H9 (cell line): Measurements from ENCODE around the gene TBX21. TPM values are rescaled to one million over a fixed set of nuclear protein-coding genes. Genes with fewer than 3 reads are reported as not detected.

Source experiments
- DNase-seq: peaks from one replicate; pipeline ENCODE4 v3.0.0-alpha.2; 2017
- H2AFZ ChIP-seq: one replicate; pipeline ENCODE4 v1.6.1; 2013; ENCODE audit warnings: mild to moderate bottlenecking, low read length, control low read depth, moderate library complexity
- H2AK5ac ChIP-seq: 2 replicates; pipeline ENCODE4 v1.6.1; 2013; ENCODE audit warnings: low read length, control low read depth, mixed read lengths; ENCODE audit not compliant: insufficient read length
- H2BK120ac ChIP-seq: one replicate; pipeline ENCODE4 v1.6.1; 2013; ENCODE audit warnings: low read depth, mild to moderate bottlenecking, low read length, control low read depth, inconsistent platforms; ENCODE audit not compliant: poor library complexity, severe bottlenecking
- H2BK12ac ChIP-seq: 2 replicates; pipeline ENCODE4 v1.6.1; 2013; ENCODE audit warnings: low read length, control low read depth, mixed read lengths, low read depth; ENCODE audit not compliant: insufficient read length
- H2BK15ac ChIP-seq: 2 replicates; pipeline ENCODE4 v1.6.1; 2013; ENCODE audit warnings: low read depth, low read length, control low read depth
- H2BK20ac ChIP-seq: one replicate; pipeline ENCODE4 v1.6.1; 2013; ENCODE audit warnings: low read depth, mild to moderate bottlenecking, low read length, control low read depth, inconsistent platforms; ENCODE audit not compliant: poor library complexity, severe bottlenecking
- H2BK5ac ChIP-seq: 2 replicates; pipeline ENCODE4 v1.6.1; 2013; ENCODE audit warnings: low read length, control low read depth, mixed read lengths; ENCODE audit not compliant: insufficient read length
- H3K14ac ChIP-seq: 2 replicates; pipeline ENCODE4 v1.6.1; 2013; ENCODE audit warnings: low read length, control low read depth; ENCODE audit not compliant: insufficient read depth
- H3K18ac ChIP-seq: 2 replicates; pipeline ENCODE4 v1.6.1; 2013; ENCODE audit warnings: low read depth, mild to moderate bottlenecking, mixed read lengths, low read length, control low read depth; ENCODE audit not compliant: insufficient read length
- H3K23ac ChIP-seq: 2 replicates; pipeline ENCODE4 v1.6.1; 2013; ENCODE audit warnings: low read length, control low read depth, mixed read lengths, low read depth; ENCODE audit not compliant: insufficient read length
- H3K23me2 ChIP-seq: 2 replicates; pipeline ENCODE4 v1.6.1; 2013; ENCODE audit warnings: low read depth, mild to moderate bottlenecking, mixed read lengths, low read length, control low read depth; ENCODE audit not compliant: insufficient read length, poor library complexity, severe bottlenecking
- H3K27ac ChIP-seq: 2 replicates; pipeline ENCODE4 v1.5.1; 2013; ENCODE audit warnings: low read length, control low read depth, mixed read lengths, low read depth; ENCODE audit not compliant: insufficient read length
- H3K27me3 ChIP-seq: 2 replicates; pipeline ENCODE4 v1.6.1; 2013; ENCODE audit warnings: low read length, control low read depth, inconsistent platforms; ENCODE audit not compliant: insufficient read depth
- H3K4ac ChIP-seq: 2 replicates; pipeline ENCODE4 v1.6.1; 2013; ENCODE audit warnings: low read depth, mild to moderate bottlenecking, control low read depth, inconsistent platforms, low read length, moderate library complexity
- H3K4me1 ChIP-seq: 2 replicates; pipeline ENCODE4 v1.6.1; 2013; ENCODE audit warnings: low read length, control low read depth, inconsistent platforms; ENCODE audit not compliant: insufficient read depth
- H3K4me2 ChIP-seq: 2 replicates; pipeline ENCODE4 v1.6.1; 2013; ENCODE audit warnings: low read length, control low read depth, mixed read lengths; ENCODE audit not compliant: insufficient read length, insufficient read depth
- H3K56ac ChIP-seq: 2 replicates; pipeline ENCODE4 v1.6.1; 2013; ENCODE audit warnings: low read depth, mild to moderate bottlenecking, mixed read lengths, low read length, control low read depth; ENCODE audit not compliant: insufficient read length
- H3K79me1 ChIP-seq: 2 replicates; pipeline ENCODE4 v1.6.1; 2013; ENCODE audit warnings: low read depth, mild to moderate bottlenecking, moderate library complexity, low read length, control low read depth, inconsistent platforms; ENCODE audit not compliant: insufficient read depth, poor library complexity, severe bottlenecking
- H3K79me2 ChIP-seq: 2 replicates; pipeline ENCODE4 v1.6.1; 2013; ENCODE audit warnings: low read length, control low read depth, inconsistent platforms; ENCODE audit not compliant: insufficient read depth
- H3K9ac ChIP-seq: 2 replicates; pipeline ENCODE4 v1.6.1; 2013; ENCODE audit warnings: low read length, control low read depth, mixed read lengths; ENCODE audit not compliant: insufficient read length; ENCODE audit errors: extremely low read depth
- H3K9me3 ChIP-seq: one replicate; pipeline ENCODE4 v1.6.1; 2013; ENCODE audit warnings: low read depth, low read length, inconsistent platforms; ENCODE audit not compliant: control insufficient read depth
- H3T11ph ChIP-seq: one replicate; pipeline ENCODE4 v1.6.1; 2013; ENCODE audit warnings: mild to moderate bottlenecking, low read length, control low read depth, inconsistent platforms
- H4K20me1 ChIP-seq: one replicate; pipeline ENCODE4 v1.6.1; 2013; ENCODE audit not compliant: control insufficient read depth, insufficient read length, insufficient read depth
- H4K5ac ChIP-seq: 2 replicates; pipeline ENCODE4 v1.6.1; 2013; ENCODE audit warnings: low read depth, mild to moderate bottlenecking, mixed read lengths, low read length, control low read depth; ENCODE audit not compliant: insufficient read length
- H4K8ac ChIP-seq: replicated peaks from 2 replicates; pipeline ENCODE4 v1.6.1; 2013; ENCODE audit warnings: low read length, control low read depth, mixed read lengths, low read depth; ENCODE audit not compliant: insufficient read length
- H4K91ac ChIP-seq: 2 replicates; pipeline ENCODE4 v1.6.1; 2013; ENCODE audit warnings: low read depth, mild to moderate bottlenecking, moderate library complexity, mixed read lengths, low read length, control low read depth; ENCODE audit not compliant: insufficient read length
- H3K27ac Mint-ChIP-seq, 3 experiments: 2 replicates in 2 of 3; 3 replicates in 1 of 3; pipeline ENCODE4 v1.8.0; 2020 to 2021; ENCODE audit warnings: mixed read lengths in 3 of 3, mild to moderate bottlenecking in 1 of 3, moderate library complexity in 1 of 3
- H3K27me3 Mint-ChIP-seq: 2 replicates; pipeline ENCODE4 v1.8.0; 2021; ENCODE audit warnings: low read depth, mild to moderate bottlenecking, moderate library complexity, mixed read lengths
- H3K36me3 Mint-ChIP-seq, 3 experiments: 2 replicates in 2 of 3; 3 replicates in 1 of 3; pipeline ENCODE4 v1.8.0; 2020 to 2021; ENCODE audit warnings: low read depth in 3 of 3, mixed read lengths in 3 of 3; ENCODE audit not compliant: insufficient read depth in 1 of 3
- H3K4me1 Mint-ChIP-seq, 2 experiments: 2 replicates each; pipeline ENCODE4 v1.8.0; 2020; ENCODE audit warnings: mixed read lengths in 2 of 2
- H3K4me3 Mint-ChIP-seq, 2 experiments: 2 replicates in 1 of 2; 3 replicates in 1 of 2; pipeline ENCODE4 v1.8.0; 2020 to 2021; ENCODE audit warnings: mild to moderate bottlenecking in 2 of 2, mixed read lengths in 2 of 2, moderate library complexity in 1 of 2
- H3K9me3 Mint-ChIP-seq, 2 experiments: 2 replicates in 1 of 2; 3 replicates in 1 of 2; pipeline ENCODE4 v1.8.0; 2020; ENCODE audit warnings: mild to moderate bottlenecking in 2 of 2, mixed read lengths in 2 of 2, moderate library complexity in 1 of 2
- WGBS: extraction: QIAGEN DNeasy Blood & Tissue Kit; methylation state at CpG from one replicate; pipeline ENCODE4 v1.1.7; 2013; ENCODE audit warnings: missing lambda C conversion rate, low lambda C conversion rate, mixed read lengths; ENCODE audit not compliant: insufficient read length; ENCODE audit errors: extremely low coverage; 5-methylcytosine and 5-hydroxymethylcytosine counted together
- total RNA-seq: library from RNA; stranded (reverse); gene quantifications from 2 replicates; pipeline ENCODE4 v1.2.1, GENCODE V29; 2021
- TF ChIP-seq, protein P1 (sequence below): fragments of 200-600 bp; sonication (generic); conservative IDR thresholded peaks from 3 replicates; pipeline ENCODE4 v1.8.0; 2021; ENCODE audit warnings: antibody characterized with exemption, mild to moderate bottlenecking

The TBX21 gene
- total RNA-seq, 1 experiment from 2014 or later, result not detected

DNA sequence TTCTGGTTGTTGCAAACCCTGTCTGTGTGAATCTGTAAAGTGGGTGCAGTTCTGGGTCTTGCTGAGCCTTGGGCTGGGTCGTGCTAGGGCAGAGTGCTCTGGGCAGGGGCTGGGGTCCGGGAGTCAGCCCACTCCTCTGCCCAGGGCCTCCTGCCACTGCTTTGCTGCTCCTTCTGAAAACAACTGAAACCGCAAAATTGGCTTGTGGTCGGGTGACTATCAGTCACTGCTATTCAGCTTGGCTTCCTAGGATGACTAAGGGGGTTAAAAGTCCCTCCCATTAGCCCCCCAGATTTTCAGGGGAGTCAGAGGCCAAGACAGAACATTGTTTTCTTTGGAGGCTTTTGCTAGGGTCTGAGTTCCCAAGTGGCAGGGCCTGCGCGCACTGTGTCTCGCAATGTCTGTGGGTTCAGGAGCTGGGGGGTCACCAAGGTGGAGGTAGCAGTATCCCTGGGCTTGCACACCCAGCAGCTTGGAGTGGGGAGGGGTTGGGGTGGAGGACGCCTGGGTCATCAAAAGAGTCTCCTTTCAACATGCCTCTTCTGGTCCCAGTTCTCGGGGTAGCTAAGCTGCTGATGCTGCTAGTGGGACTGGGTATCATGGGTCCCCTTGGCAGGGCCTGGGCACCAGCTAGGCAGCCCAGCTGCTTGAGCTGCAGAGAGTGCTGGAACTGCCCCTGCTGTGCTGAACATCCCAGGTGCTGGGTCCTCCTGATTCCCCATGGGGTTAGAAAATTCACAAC lies 13.5 kb upstream of the TBX21 start:
- H4K5ac ChIP-seq, result no peak overlapping the region
- Mint-ChIP-seq H3K9me3 (no peaks in the 10 kb centered on the region), H3K4me3 (no peak overlapping the region), H3K4me1 (peaks cover 20 to 28% of the 10 kb centered on the region in 2 experiments), H3K27ac (no peak overlapping the region; a peak in 2 of 7 replicates), H3K36me3 (no peaks in the 10 kb centered on the region), H3K27me3 (peaks cover 76% of the 10 kb centered on the region)
- H3K9ac ChIP-seq, result no peak overlapping the region
- H3K9me3 ChIP-seq, result no peaks in the 10 kb centered on the region
- no peak overlapping the region for H4K8ac ChIP-seq
- no peak for DNase-seq
- H3K27ac ChIP-seq, result no peak overlapping the region
- no peak overlapping the region for H3K4ac ChIP-seq
- no peak overlapping the region for H2BK120ac ChIP-seq
- H3T11ph ChIP-seq, result no peak overlapping the region
- no peak overlapping the region for H2BK20ac ChIP-seq
- H2AFZ ChIP-seq, result no peak overlapping the region
- no peak overlapping the region for H3K56ac ChIP-seq
- no peak overlapping the region for H2BK15ac ChIP-seq
- TF ChIP-seq, protein P1, sequence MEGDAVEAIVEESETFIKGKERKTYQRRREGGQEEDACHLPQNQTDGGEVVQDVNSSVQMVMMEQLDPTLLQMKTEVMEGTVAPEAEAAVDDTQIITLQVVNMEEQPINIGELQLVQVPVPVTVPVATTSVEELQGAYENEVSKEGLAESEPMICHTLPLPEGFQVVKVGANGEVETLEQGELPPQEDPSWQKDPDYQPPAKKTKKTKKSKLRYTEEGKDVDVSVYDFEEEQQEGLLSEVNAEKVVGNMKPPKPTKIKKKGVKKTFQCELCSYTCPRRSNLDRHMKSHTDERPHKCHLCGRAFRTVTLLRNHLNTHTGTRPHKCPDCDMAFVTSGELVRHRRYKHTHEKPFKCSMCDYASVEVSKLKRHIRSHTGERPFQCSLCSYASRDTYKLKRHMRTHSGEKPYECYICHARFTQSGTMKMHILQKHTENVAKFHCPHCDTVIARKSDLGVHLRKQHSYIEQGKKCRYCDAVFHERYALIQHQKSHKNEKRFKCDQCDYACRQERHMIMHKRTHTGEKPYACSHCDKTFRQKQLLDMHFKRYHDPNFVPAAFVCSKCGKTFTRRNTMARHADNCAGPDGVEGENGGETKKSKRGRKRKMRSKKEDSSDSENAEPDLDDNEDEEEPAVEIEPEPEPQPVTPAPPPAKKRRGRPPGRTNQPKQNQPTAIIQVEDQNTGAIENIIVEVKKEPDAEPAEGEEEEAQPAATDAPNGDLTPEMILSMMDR, result no peak
- peaks cover 2% of the 10 kb centered on the region; the same call in 1 of the 2 replicates for H3K27me3 ChIP-seq
- H2BK12ac ChIP-seq, result no peak overlapping the region
- WGBS, result no CpG with 5 or more reads among the region's 9 CpGs
- H3K23me2 ChIP-seq, result peaks cover 3% of the 10 kb centered on the region
- no peaks in the 10 kb centered on the region for H3K4me1 ChIP-seq
- H4K20me1 ChIP-seq, result no peaks in the 10 kb centered on the region
- no peak overlapping the region for H3K4me2 ChIP-seq
- no peak overlapping the region for H2BK5ac ChIP-seq
- no peak overlapping the region for H3K14ac ChIP-seq
- no peak overlapping the region for H4K91ac ChIP-seq
- H3K23ac ChIP-seq, result no peak overlapping the region
- no peaks in the 10 kb centered on the region for H3K79me2 ChIP-seq
- no peaks in the 10 kb centered on the region for H3K79me1 ChIP-seq
- H3K18ac ChIP-seq, result no peak overlapping the region
- H2AK5ac ChIP-seq, result no peak overlapping the region
